Stimulated activated CD4-positive, alpha-beta T cell treated with anti-CD3 and anti-CD28 coated beads, Interleukin-1b, Interleukin-23, amount 100 ng/mL, for 48 hours (primary cell): ENCODE measurements around the gene COLEC12.

Source experiments
- DNase-seq: peaks from one replicate; pipeline ENCODE4 v3.0.0-alpha.2; 2020

Gene COLEC12

GRCh38 chr18:505483-506122 is 5.1 kb upstream of the COLEC12 start:
- no peak for DNase-seq

- DNase-seq: no peak
These were observed 859 bp upstream of the COLEC12 start for GRCh38 chr18:501406-501714.

DNA sequence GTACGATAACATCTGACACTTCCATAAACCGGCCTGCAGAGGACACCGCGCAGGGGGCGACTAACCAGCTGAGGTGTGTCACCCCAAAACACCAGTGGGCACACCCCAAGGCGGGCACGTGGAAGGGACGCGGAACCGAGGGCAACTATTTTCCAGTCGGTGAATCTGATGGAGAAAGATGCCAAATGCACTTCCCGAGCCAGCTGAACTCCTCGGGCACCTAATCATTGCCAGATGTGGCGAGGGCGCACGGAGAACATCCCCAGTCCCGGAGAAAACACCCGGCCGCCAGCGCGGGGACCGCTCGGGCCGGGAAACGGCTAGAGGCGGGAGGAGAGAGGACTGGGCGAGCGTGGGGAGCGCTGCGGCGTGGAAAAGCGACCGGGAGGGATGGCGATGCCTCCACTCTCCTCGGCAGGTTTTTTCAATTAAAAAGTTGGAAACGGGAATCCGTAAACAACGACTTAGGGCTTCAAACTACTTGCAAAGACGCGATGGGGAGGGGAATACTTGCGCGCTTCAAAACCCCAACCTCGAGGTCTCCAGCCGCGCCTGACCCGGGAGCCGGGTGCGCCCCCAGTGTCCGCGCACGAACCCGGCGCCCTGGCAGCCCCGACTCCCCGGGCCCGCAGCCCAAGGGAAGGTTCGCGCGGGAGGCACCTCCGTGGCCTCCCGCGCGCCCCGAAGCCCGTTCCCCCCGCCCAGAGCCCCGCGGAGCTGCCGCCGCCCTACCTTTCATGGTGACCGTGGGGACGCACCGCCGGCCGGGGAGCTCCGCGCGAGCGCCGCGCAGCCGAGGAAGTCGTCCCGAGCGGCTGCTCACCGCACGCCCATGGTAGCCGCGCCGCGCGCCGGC is 497 bp downstream of the COLEC12 start:
- DNase-seq: no peak

DNA sequence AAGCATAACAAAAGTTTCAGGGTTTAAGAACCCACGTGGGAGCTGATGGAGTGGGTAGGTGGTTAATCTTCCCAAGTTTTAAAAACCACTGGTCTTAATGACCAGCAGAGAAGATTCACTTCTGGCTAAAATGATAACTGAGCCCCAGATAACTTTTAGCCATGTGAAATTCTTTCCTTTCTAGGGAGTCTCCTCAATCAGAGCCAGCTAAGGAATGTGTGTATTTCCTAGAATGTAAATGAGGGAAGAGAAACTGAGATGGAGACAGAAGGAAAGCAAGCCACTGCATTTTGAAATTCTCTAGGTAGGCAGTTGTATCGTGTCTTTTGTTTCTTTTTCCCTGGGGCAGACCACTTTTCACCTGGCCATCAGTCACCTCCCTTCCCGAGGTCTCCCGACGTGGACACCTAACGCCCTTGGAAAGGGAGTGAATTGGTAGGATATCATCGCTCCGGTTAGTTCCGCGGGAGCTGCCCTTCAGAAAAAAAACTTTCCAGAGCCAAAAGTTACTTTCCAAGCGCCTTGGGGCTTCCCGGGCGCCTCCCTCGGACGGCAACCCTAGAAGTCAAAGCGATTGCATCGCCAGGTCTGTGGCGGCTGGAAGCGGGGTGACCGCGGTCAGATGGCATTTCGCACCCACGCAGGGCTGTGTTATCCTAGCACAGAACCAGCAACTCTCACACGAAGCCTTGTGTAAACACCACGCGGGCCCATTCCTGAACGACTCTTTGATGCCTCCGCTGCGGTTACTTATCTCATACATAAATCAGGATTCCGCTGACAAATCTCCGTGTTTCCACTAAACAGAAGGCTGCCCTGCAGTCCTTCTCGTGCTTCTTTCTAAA is 1.3 kb downstream of the COLEC12 start:
- DNase-seq: no peak

DNA sequence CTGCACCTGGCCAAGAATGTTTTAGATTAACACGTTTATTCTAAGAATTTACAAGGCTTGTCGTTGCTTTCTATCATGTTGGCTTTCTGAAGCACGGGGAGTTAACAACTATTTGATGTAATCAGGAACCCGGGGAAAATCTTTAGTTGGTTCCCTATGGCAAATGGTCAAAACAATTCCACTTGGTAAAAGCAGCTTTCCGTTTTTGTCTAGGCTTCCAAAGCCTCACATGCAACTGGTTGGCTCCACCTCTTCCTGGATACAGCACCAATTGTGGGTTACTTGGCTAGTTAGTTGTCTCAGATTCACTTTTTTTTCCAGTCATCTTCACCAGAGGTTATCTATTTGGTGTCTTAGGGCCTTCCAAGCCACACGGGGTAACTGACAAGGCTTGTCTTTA is 2.8 kb downstream of the COLEC12 start:
- no peak for DNase-seq

DNA sequence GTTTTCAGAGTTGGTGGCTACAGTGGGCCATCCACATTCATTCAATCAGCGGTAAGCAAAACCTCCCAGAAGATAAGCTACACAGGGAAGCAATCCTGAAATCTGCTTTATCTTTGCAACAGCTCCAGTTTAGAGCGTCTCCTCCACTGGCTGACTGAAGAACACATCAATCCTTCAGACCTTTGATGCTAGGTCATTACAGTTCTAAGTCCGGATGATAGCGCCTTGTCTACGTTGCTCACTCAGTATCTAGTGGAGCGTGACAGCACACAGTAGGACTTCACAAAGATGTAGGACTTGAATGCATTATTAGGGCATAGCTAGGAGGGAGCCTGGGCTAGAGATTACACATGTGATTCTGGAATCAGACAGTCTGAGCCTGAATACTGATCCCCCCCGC is 5.0 kb downstream of the COLEC12 start:
- DNase-seq: no peak

- no peak for DNase-seq
These were observed 5.5 kb downstream of the COLEC12 start for GRCh38 chr18:495017-495416.

GRCh38 chr18:493986-494983 is 6.2 kb downstream of the COLEC12 start:
- no peak for DNase-seq

GRCh38 chr18:492451-492850 is 8.1 kb downstream of the COLEC12 start:
- no peak for DNase-seq

DNA sequence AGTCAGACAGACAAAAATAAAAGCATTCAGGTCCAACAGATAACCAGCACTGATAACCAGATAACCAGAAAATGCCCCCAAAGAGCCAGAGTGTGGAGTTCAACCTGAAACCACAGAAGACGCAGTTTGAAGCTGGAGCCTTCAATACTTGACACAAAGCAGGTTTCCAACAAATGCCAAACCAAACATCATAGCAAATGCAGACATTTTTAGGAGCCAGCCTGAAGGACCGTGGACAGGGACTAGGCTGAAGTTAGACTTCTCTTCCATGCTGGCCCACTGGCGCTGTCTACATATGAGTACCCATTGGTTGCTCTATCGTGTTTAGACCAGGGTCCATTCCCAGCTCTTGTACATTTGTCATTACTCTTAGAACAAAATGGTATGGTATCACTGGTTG is 9.9 kb downstream of the COLEC12 start:
- DNase-seq: no peak

- no peak for DNase-seq
These were observed 10.5 kb downstream of the COLEC12 start for GRCh38 chr18:490024-490366.

GRCh38 chr18:489244-490023 is 11.1 kb downstream of the COLEC12 start:
- DNase-seq: no peak

DNA sequence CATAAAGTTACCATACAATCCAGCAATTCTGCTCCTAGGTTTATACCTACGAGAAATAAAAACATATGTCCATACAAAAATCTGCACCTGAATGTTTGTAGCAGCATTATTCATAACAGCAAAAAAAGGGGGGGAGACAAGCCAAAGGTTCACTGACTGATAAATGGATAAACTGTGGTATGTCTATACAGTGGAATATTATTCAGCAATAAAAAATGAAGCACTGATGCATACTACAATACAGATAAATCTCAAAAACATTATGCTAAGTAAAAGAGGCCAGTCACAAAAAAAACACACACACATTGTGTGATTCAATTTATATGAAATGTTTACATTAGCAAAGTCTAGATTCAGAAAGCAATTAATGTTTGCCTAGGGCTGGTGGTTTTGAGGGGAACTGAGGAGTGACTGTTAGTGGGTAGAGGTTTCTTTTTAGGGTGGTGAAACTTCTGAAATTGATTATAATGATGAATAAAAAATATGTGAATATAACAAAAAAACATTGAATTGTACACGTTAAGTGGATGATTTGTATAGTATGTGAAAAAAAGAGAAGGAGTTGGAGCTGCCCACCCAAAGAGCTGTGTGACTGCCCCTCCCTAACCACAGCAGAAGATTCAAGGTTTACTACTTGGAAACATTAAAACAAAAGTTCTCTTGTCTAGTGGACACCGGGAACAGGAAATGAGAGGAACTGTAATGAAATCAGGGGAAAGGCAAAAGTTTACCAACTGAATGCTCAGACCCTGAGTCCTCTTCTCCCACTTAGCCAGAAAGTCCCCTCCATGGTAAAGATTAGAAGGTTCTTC is 13.4 kb downstream of the COLEC12 start:
- DNase-seq: no peak

- DNase-seq: no peak
These were observed 15.6 kb downstream of the COLEC12 start for GRCh38 chr18:484749-485464.

GRCh38 chr18:478681-479080 is 21.8 kb downstream of the COLEC12 start:
- no peak for DNase-seq

- DNase-seq: no peak
These were observed 22.9 kb downstream of the COLEC12 start for GRCh38 chr18:477565-477964.

DNA sequence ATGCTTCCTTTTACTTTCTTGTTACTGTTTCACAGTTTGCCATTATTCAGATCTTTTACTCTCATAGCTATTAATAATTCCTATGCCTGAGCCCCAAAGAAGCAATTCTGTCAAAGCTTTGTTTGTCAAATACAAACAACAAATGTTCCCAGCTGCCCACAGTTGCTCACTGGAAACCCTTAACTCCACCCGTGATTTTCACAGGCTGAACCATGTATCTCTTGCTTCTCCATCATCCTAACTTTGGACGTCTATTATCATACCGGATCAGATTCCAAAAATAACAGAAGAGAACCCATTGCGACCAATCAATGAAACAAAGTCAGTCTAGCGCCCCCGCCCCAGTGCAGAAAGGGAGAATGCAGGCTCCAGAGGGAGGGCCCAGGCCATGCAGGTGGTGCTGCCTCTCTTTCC is 24.2 kb downstream of the COLEC12 start:
- no peak for DNase-seq

- DNase-seq: no peak
These were observed 25.1 kb downstream of the COLEC12 start for GRCh38 chr18:475202-476031.

DNA sequence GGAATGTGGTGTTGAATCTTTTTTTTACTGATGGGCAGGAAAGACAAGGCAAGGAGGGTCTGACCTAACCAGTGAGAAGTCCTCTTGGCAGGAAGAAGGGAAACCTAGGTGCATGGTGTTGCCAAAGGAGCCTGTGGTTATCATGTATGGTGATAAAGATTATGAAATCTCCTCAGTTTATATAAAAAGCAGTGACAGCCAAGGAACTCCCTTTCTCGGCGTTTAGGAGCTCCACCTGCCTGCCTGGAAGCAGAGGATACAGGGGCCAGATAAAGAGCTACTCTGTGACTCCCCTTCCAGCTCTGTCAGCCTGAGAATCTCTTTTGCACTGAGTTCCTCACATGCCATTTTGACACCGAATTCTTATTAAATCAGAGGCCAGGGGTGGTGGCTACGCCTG is 26.1 kb downstream of the COLEC12 start:
- no peak for DNase-seq
